ENCODE data around the gene PLD6.
"Not testable (repeated sequence)": the region's sequence is repeated elsewhere in the genome, so short reads cannot be mapped to it uniquely, and the experiment has no call there.

PLD6 gene

DNA sequence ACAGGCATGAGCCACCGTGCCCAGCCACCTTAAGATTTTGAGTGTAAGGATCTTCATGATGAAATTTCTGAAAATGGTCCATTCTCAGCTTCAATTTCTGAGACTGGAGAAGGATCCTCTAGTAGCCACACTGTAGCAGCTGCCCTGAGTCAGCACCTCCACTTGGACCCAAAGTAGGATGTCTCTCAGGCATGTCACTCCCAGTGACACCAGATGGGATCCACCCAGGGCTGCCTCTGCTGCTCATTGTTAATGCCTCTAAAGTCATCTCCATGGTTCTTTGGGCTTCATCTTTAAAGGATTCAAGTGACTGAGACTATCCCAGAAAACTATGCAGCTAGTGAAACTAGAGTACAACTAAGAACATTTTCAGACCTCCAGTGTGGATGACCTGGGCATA is 7.9 kb downstream of the PLD6 start:
- no peak overlapping the region for H2BK12ac ChIP-seq (ENCODE audit: low read length)
- no peak overlapping the region for H2AK5ac ChIP-seq (ENCODE audit: low read length)
- H3K4ac ChIP-seq (ENCODE audit: low read depth, low read length) = no peak overlapping the region
- no peak overlapping the region for H2BK120ac ChIP-seq (ENCODE audit: insufficient read depth, low read length, poor library complexity)
- peaks cover 1% of the 10 kb centered on the region for H3K79me1 ChIP-seq (ENCODE audit: low read length)
- no peak overlapping the region for H3K4me3 ChIP-seq (ENCODE audit: low read depth, low read length)
- H3K79me2 ChIP-seq (ENCODE audit: control insufficient read depth, insufficient read depth, low read length, poor library complexity) = no peaks in the 10 kb centered on the region
- no peak overlapping the region for H4K12ac ChIP-seq (ENCODE audit: low read depth, low read length)
- DNase-seq = no peak
- H3K4me2 ChIP-seq (ENCODE audit: low read length) = no peak overlapping the region
- H3K36me3 ChIP-seq (ENCODE audit: control insufficient read depth in 1 of 2, insufficient read depth in 2 of 2, low read length in 2 of 2) = no peaks in the 10 kb centered on the region
- no peak overlapping the region for H3K23ac ChIP-seq (ENCODE audit: low read length)
- no peak overlapping the region for H3K27ac ChIP-seq (ENCODE audit: low read depth, low read length)
- H3K18ac ChIP-seq (ENCODE audit: low read length) = no peak overlapping the region
- no peak overlapping the region for H3K14ac ChIP-seq (ENCODE audit: low read length)
- no peak overlapping the region for H3K9ac ChIP-seq (ENCODE audit: low read length)
- H3K4me1 ChIP-seq (ENCODE audit: control insufficient read depth in 1 of 2, insufficient read depth in 2 of 2, low read length in 2 of 2) = peaks cover 0 to 3% of the 10 kb centered on the region in 2 experiments
- H2BK5ac ChIP-seq (ENCODE audit: low read depth, low read length, poor library complexity) = no peak overlapping the region
- WGBS (ENCODE audit: extremely low coverage, insufficient coverage, insufficient read length) = no CpG with 5 or more reads among the region's 1 CpG
- no peak overlapping the region for H4K91ac ChIP-seq (ENCODE audit: low read depth, low read length)
- H3K9me3 ChIP-seq (ENCODE audit: insufficient read depth, low read depth, low read length) = no peaks in the 10 kb centered on the region
- no peak overlapping the region for H2AFZ ChIP-seq (ENCODE audit: insufficient read depth, low read length, poor library complexity)
- H4K8ac ChIP-seq (ENCODE audit: low read depth, low read length) = no peak overlapping the region
- no peaks in the 10 kb centered on the region for H3K27me3 ChIP-seq (ENCODE audit: insufficient read depth, low read length)

- H3K36me3 ChIP-seq (ENCODE audit: control insufficient read depth in 1 of 2, insufficient read depth in 2 of 2, low read length in 2 of 2) = no peaks in the 10 kb centered on the region
- no peak overlapping the region for H2BK5ac ChIP-seq (ENCODE audit: low read depth, low read length, poor library complexity)
- no peak for DNase-seq
- no peak overlapping the region for H3K27ac ChIP-seq (ENCODE audit: low read depth, low read length)
- H3K4me3 ChIP-seq (ENCODE audit: low read depth, low read length) = no peak overlapping the region
- H2AK5ac ChIP-seq (ENCODE audit: low read length) = no peak overlapping the region
- H3K9me3 ChIP-seq (ENCODE audit: insufficient read depth, low read depth, low read length) = no peaks in the 10 kb centered on the region
- H3K4me2 ChIP-seq (ENCODE audit: low read length) = no peak overlapping the region
- no peak overlapping the region for H3K23ac ChIP-seq (ENCODE audit: low read length)
- H4K8ac ChIP-seq (ENCODE audit: low read depth, low read length) = no peak overlapping the region
- H3K9ac ChIP-seq (ENCODE audit: low read length) = no peak overlapping the region
- H3K18ac ChIP-seq (ENCODE audit: low read length) = no peak overlapping the region
- no peak overlapping the region for H4K12ac ChIP-seq (ENCODE audit: low read depth, low read length)
- no peaks in the 10 kb centered on the region for H3K27me3 ChIP-seq (ENCODE audit: insufficient read depth, low read length)
- H3K4ac ChIP-seq (ENCODE audit: low read depth, low read length) = no peak overlapping the region
- peaks cover 1% of the 10 kb centered on the region for H3K79me1 ChIP-seq (ENCODE audit: low read length)
- no peak overlapping the region for H2BK120ac ChIP-seq (ENCODE audit: insufficient read depth, low read length, poor library complexity)
- no peak overlapping the region for H2BK12ac ChIP-seq (ENCODE audit: low read length)
- H4K91ac ChIP-seq (ENCODE audit: low read depth, low read length) = no peak overlapping the region
- H3K79me2 ChIP-seq (ENCODE audit: control insufficient read depth, insufficient read depth, low read length, poor library complexity) = no peaks in the 10 kb centered on the region
- no peak overlapping the region for H3K14ac ChIP-seq (ENCODE audit: low read length)
- H3K4me1 ChIP-seq (ENCODE audit: control insufficient read depth in 1 of 2, insufficient read depth in 2 of 2, low read length in 2 of 2) = peaks cover 0 to 3% of the 10 kb centered on the region in 2 experiments
- H2AFZ ChIP-seq (ENCODE audit: insufficient read depth, low read length, poor library complexity) = no peak overlapping the region
Observed at GRCh38 chr17:17196776-17197175, 9.4 kb downstream of the PLD6 start.

DNA sequence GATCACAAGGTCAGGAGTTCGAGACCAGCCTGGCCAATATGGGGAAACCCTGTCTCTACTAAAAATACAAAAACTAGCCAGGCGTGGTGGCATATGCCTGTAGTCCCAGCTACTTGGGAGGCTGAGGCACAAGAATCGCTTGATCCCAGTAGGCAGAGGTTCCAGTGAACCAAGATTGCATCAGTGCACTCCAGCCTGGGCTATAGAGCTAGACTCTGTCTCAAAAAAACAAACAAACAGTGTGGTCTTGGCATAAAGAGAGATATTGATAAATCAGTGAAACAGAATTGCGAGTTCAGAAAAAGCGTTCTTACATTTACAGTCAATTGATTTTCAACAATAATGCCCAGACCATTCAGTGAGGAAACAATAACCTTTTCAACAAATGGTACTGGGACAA is 10.7 kb downstream of the PLD6 start:
- H3K14ac ChIP-seq (ENCODE audit: low read length); DNase-seq; H2BK12ac ChIP-seq (ENCODE audit: low read length); H2BK120ac ChIP-seq (ENCODE audit: insufficient read depth, low read length, poor library complexity); H4K8ac ChIP-seq (ENCODE audit: low read depth, low read length); H4K12ac ChIP-seq (ENCODE audit: low read depth, low read length); H2BK5ac ChIP-seq (ENCODE audit: low read depth, low read length, poor library complexity); H3K4me1 ChIP-seq (ENCODE audit: control insufficient read depth in 1 of 2, insufficient read depth in 2 of 2, low read length in 2 of 2); H2AFZ ChIP-seq (ENCODE audit: insufficient read depth, low read length, poor library complexity); H3K36me3 ChIP-seq (ENCODE audit: control insufficient read depth in 1 of 2, insufficient read depth in 2 of 2, low read length in 2 of 2); H3K27ac ChIP-seq (ENCODE audit: low read depth, low read length); H3K18ac ChIP-seq (ENCODE audit: low read length); H3K4me3 ChIP-seq (ENCODE audit: low read depth, low read length); H4K91ac ChIP-seq (ENCODE audit: low read depth, low read length); H3K79me2 ChIP-seq (ENCODE audit: control insufficient read depth, insufficient read depth, low read length, poor library complexity); H3K4me2 ChIP-seq (ENCODE audit: low read length); H3K27me3 ChIP-seq (ENCODE audit: insufficient read depth, low read length); H3K23ac ChIP-seq (ENCODE audit: low read length); H3K4ac ChIP-seq (ENCODE audit: low read depth, low read length); H3K79me1 ChIP-seq (ENCODE audit: low read length); H2AK5ac ChIP-seq (ENCODE audit: low read length); H3K9ac ChIP-seq (ENCODE audit: low read length); H3K9me3 ChIP-seq (ENCODE audit: insufficient read depth, low read depth, low read length): not testable (repeated sequence)
- WGBS (ENCODE audit: extremely low coverage, insufficient coverage, insufficient read length) = no CpG with 5 or more reads among the region's 5 CpGs

DNA sequence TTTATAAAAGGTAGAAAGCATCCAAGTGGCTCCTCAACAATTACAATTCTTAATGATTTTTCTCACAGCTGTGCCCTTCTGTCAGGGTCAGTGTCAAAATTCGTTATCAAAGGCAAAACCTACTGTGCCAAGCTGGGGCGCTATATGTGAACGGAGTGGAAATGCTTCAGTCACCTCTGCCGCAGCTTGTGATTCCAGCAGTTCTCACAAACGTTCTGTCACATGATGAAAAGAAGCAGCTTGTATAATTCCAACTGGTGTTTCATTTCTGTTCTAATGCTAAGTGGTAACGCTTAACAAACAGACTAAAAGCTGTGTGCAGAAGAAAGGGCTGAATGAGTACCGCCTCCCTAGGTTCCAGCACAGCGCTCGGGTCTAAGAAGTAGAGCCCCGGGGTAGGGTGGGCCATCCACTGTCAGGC is 14.2 kb downstream of the PLD6 start:
- Histone ChIP-seq H3K4me2 (ENCODE audit: low read length) (no peak overlapping the region), H4K12ac (ENCODE audit: low read depth, low read length) (no peak overlapping the region), H3K18ac (ENCODE audit: low read length) (no peak overlapping the region), H3K9ac (ENCODE audit: low read length) (no peak overlapping the region), H3K36me3 (ENCODE audit: control insufficient read depth in 1 of 2, insufficient read depth in 2 of 2, low read length in 2 of 2) (peaks cover 6 to 15% of the 10 kb centered on the region in 2 experiments), H2AK5ac (ENCODE audit: low read length) (no peak overlapping the region), H4K8ac (ENCODE audit: low read depth, low read length) (no peak overlapping the region), H3K27ac (ENCODE audit: low read depth, low read length) (no peak overlapping the region), H3K27me3 (ENCODE audit: insufficient read depth, low read length) (no peaks in the 10 kb centered on the region), H3K14ac (ENCODE audit: low read length) (no peak overlapping the region), H3K4me1 (ENCODE audit: control insufficient read depth in 1 of 2, insufficient read depth in 2 of 2, low read length in 2 of 2) (peaks cover 30 to 31% of the 10 kb centered on the region in 2 experiments), H4K91ac (ENCODE audit: low read depth, low read length) (no peak overlapping the region), H3K4me3 (ENCODE audit: low read depth, low read length) (no peak overlapping the region), H3K79me2 (ENCODE audit: control insufficient read depth, insufficient read depth, low read length, poor library complexity) (peaks cover 4% of the 10 kb centered on the region), H2BK120ac (ENCODE audit: insufficient read depth, low read length, poor library complexity) (no peak overlapping the region), H3K4ac (ENCODE audit: low read depth, low read length) (no peak overlapping the region), H3K79me1 (ENCODE audit: low read length) (peaks cover 24% of the 10 kb centered on the region), H3K9me3 (ENCODE audit: insufficient read depth, low read depth, low read length) (no peaks in the 10 kb centered on the region), H3K23ac (ENCODE audit: low read length) (no peak overlapping the region), H2BK12ac (ENCODE audit: low read length) (no peak overlapping the region), H2BK5ac (ENCODE audit: low read depth, low read length, poor library complexity) (no peak overlapping the region), H2AFZ (ENCODE audit: insufficient read depth, low read length, poor library complexity) (no peak overlapping the region)
- DNase-seq = no peak
- WGBS (ENCODE audit: extremely low coverage, insufficient coverage, insufficient read length) = no CpG with 5 or more reads among the region's 10 CpGs

Data from trophoblast cell (in vitro differentiated cells and primary cell).